Keratinocyte (primary cell): ENCODE results near the gene SEZ6L2. TPM values are rescaled to one million over a fixed set of nuclear protein-coding genes. Genes with fewer than 3 reads are reported as not detected.

ENCODE experiments used
- DNase-seq: peaks from one replicate; pipeline ENCODE4 v3.0.0-alpha.2; 2011; ENCODE audit warnings: low read depth, missing footprints, low spot score
- FAIRE-seq: peaks from 2 replicates; lab custom pipeline; 2011; peaks lifted over from hg19 to GRCh38; lab: Jason Lieb, UNC
- H2AFZ ChIP-seq: 2 replicates; pipeline ENCODE4 v1.6.0; 2012; ENCODE audit warnings: low read length, control low read depth, inconsistent platforms; ENCODE audit not compliant: control insufficient read depth
- H3K27ac ChIP-seq: 2 replicates; pipeline ENCODE4 v1.5.1; 2011; ENCODE audit warnings: low read length; ENCODE audit not compliant: control insufficient read depth, insufficient read depth
- H3K27me3 ChIP-seq: 3 replicates; pipeline ENCODE4 v1.6.0; 2011; ENCODE audit warnings: low read length; ENCODE audit not compliant: control insufficient read depth, insufficient read depth; ENCODE audit errors: extremely low read depth
- H3K36me3 ChIP-seq, 2 experiments: 2 replicates in 1 of 2; 3 replicates in 1 of 2; pipeline ENCODE4 v1.5.1; 2011; ENCODE audit warnings: low read length in 2 of 2, mild to moderate bottlenecking in 1 of 2; ENCODE audit not compliant: control insufficient read depth in 2 of 2, insufficient read depth in 2 of 2; ENCODE audit errors: extremely low read depth in 1 of 2
- H3K4me1 ChIP-seq: 3 replicates; pipeline ENCODE4 v1.5.1; 2011; ENCODE audit warnings: low read length; ENCODE audit not compliant: control insufficient read depth, insufficient read depth; ENCODE audit errors: extremely low read depth
- H3K4me2 ChIP-seq: 3 replicates; pipeline ENCODE4 v1.6.0; 2011; ENCODE audit warnings: low read depth, low read length; ENCODE audit not compliant: control insufficient read depth, insufficient read depth; ENCODE audit errors: extremely low read depth
- H3K4me3 ChIP-seq, 3 experiments: fragments of 200-600 bp in 1 of 3; sonication (generic) in 1 of 3; 2 replicates in 2 of 3; 3 replicates in 1 of 3; pipeline ENCODE4 v1.5.1; 2011 to 2016; ENCODE audit warnings: low read length in 3 of 3, mild to moderate bottlenecking in 3 of 3, control low read depth in 2 of 3, inconsistent platforms in 1 of 3, low read depth in 1 of 3, mixed read lengths in 1 of 3, mixed run types in 1 of 3, moderate library complexity in 1 of 3; ENCODE audit not compliant: control insufficient read depth in 2 of 3, insufficient read depth in 2 of 3; ENCODE audit errors: extremely low read depth in 1 of 3
- H3K79me2 ChIP-seq: 2 replicates; pipeline ENCODE4 v1.6.0; 2012; ENCODE audit warnings: low read length; ENCODE audit not compliant: control insufficient read depth, insufficient read depth
- H3K9ac ChIP-seq: 3 replicates; pipeline ENCODE4 v1.6.0; 2011; ENCODE audit warnings: low read length; ENCODE audit not compliant: control insufficient read depth, insufficient read depth; ENCODE audit errors: extremely low read depth
- H3K9me1 ChIP-seq: 3 replicates; pipeline ENCODE4 v1.6.0; 2011; ENCODE audit warnings: low read length; ENCODE audit not compliant: control insufficient read depth, insufficient read depth; ENCODE audit errors: extremely low read depth
- H3K9me3 ChIP-seq: 2 replicates; pipeline ENCODE4 v1.5.1; 2012; ENCODE audit warnings: low read depth, low read length; ENCODE audit not compliant: control insufficient read depth
- H4K20me1 ChIP-seq: 3 replicates; pipeline ENCODE4 v1.6.0; 2011; ENCODE audit warnings: low read length; ENCODE audit not compliant: control insufficient read depth, insufficient read depth; ENCODE audit errors: extremely low read depth
- EZH2 ChIP-seq: IDR thresholded peaks from one replicate; pipeline ENCODE4 v1.6.1; 2012; ENCODE audit warnings: inconsistent platforms, mild to moderate bottlenecking, low read length, moderate library complexity
- dilution Hi-C: fragments of 300-500 bp; cut with MboI; formaldehyde crosslinking; loops from one replicate; pipeline ENCODE4 v1.7.0; 2020; ENCODE audit warnings: low sequenced_read_pairs; ENCODE audit not compliant: extremely low pct_ligation_motif_present
- polyA plus RNA-seq, 5 experiments: library from polyadenylated mRNA; depleted of rRNA in 3 of 5; stranded (reverse) in 3 of 5; stranded (forward) in 1 of 5; unstranded in 1 of 5; fragments of >200 nt; gene quantifications; 1 replicate in 1 of 5; 2 replicates in 3 of 5; 3 replicates in 1 of 5; pipeline versions ENCODE4 v1.2.1 to v1.2.3, GENCODE V29; 2011 to 2012; ENCODE audit warnings: missing spikeins in 2 of 5, low read depth in 1 of 5, low replicate concordance in 1 of 5
- TF ChIP-seq, protein P1 (sequence below), 3 experiments: IDR thresholded peaks in 1 of 3; conservative IDR thresholded peaks in 1 of 3; optimal IDR thresholded peaks in 1 of 3; 2 replicates in 2 of 3; 3 replicates in 1 of 3; pipeline versions ENCODE3 to v1.5.1; 2011; ENCODE audit warnings: low read length in 3 of 3, mild to moderate bottlenecking in 3 of 3, moderate library complexity in 2 of 3, control low read depth in 1 of 3, inconsistent platforms in 1 of 3; ENCODE audit not compliant: insufficient read depth in 2 of 3; ENCODE audit errors: extremely low read depth in 1 of 3

SEZ6L2 gene
- polyA plus RNA-seq, 1 donor (not counting 4 experiments of a cell fraction or from before 2014, with no cell fraction given): 0.68 TPM

DNA sequence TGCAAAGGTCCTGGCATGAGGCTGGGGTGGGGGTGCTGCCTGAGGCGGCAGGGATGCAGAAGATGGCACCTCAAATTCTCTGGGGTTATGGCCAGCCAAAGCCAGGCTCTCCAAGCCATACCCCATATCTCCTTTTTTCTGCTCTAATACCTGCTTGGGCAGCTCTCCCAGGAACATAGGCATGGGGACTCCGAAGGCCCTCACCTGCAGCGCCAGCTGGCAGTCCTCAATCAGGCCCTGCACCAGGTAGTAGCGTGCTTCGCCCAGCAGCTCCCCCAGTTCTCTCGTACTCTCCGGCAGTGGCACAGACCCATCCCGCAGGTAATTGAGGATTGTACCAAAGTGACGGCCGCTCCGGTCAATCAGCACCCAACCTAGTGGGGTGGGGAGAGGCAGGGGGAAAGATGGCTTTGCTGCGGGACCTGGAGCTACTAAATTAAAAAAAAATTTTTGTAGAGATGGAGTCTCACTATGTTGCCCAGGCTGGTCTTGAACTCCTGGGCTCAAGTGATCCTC is 23.7 kb upstream of the SEZ6L2 start:
- peaks cover 8 to 14% of the 10 kb centered on the region in 2 experiments for H3K36me3 ChIP-seq
- no peak overlapping the region for H3K4me3 ChIP-seq
- FAIRE-seq: no peak
- TF ChIP-seq EZH2: no peak
- TF ChIP-seq, protein P1, sequence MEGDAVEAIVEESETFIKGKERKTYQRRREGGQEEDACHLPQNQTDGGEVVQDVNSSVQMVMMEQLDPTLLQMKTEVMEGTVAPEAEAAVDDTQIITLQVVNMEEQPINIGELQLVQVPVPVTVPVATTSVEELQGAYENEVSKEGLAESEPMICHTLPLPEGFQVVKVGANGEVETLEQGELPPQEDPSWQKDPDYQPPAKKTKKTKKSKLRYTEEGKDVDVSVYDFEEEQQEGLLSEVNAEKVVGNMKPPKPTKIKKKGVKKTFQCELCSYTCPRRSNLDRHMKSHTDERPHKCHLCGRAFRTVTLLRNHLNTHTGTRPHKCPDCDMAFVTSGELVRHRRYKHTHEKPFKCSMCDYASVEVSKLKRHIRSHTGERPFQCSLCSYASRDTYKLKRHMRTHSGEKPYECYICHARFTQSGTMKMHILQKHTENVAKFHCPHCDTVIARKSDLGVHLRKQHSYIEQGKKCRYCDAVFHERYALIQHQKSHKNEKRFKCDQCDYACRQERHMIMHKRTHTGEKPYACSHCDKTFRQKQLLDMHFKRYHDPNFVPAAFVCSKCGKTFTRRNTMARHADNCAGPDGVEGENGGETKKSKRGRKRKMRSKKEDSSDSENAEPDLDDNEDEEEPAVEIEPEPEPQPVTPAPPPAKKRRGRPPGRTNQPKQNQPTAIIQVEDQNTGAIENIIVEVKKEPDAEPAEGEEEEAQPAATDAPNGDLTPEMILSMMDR (optimal IDR thresholded peaks at IDR 0.05 in 1 of 3, IDR thresholded peaks at IDR 0.05 in 1 of 3, conservative IDR thresholded peaks at IDR 0.05 in 1 of 3; ENCODE audit: extremely low read depth in 1 of 3, insufficient read depth in 2 of 3, low read length in 3 of 3): no peak
- H2AFZ ChIP-seq: no peak overlapping the region
- H3K27ac ChIP-seq: no peak overlapping the region
- no peak overlapping the region for H3K4me2 ChIP-seq
- no peak overlapping the region for H3K9ac ChIP-seq
- H3K9me3 ChIP-seq: no peaks in the 10 kb centered on the region
- dilution Hi-C loops: no loop called here
- peaks cover 14% of the 10 kb centered on the region for H3K4me1 ChIP-seq
- no peaks in the 10 kb centered on the region for H3K27me3 ChIP-seq
- H4K20me1 ChIP-seq: peaks cover 4% of the 10 kb centered on the region
- DNase-seq: no peak
- H3K9me1 ChIP-seq: no peaks in the 10 kb centered on the region
- peaks cover 23% of the 10 kb centered on the region for H3K79me2 ChIP-seq

DNA sequence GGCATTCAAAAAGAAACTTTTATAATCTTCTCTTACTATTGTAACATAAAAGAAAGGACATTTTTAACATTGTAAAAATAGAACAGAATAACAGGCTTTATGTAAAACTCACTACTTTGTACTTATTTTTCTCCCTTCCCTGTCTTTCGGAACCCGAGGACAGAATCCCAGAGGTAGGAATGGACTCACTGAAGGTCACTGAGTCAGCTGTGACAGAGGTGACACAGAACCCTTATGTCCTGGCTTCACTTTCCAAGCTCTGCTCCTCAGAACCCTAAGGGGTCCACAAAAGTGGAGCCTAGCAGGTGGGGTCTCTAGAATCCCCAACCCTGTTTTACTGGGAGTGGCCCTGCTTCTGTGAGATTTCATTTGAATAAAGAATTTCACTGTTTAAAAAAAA is 23.0 kb upstream of the SEZ6L2 start:
- Histone ChIP-seq H4K20me1 (peaks cover 4% of the 10 kb centered on the region), H2AFZ (no peak overlapping the region), H3K27ac (no peak overlapping the region), H3K9ac (no peak overlapping the region), H3K27me3 (no peaks in the 10 kb centered on the region), H3K4me1 (peaks cover 14% of the 10 kb centered on the region), H3K36me3 (peaks cover 8 to 14% of the 10 kb centered on the region in 2 experiments), H3K4me2 (no peak overlapping the region), H3K4me3 (no peak overlapping the region), H3K79me2 (peaks cover 23% of the 10 kb centered on the region), H3K9me3 (no peaks in the 10 kb centered on the region), H3K9me1 (no peaks in the 10 kb centered on the region)
- DNase-seq: no peak
- dilution Hi-C loops: no loop called here
- no peak for FAIRE-seq
- TF ChIP-seq EZH2: no peak
- TF ChIP-seq, protein P1 (optimal IDR thresholded peaks at IDR 0.05 in 1 of 3, IDR thresholded peaks at IDR 0.05 in 1 of 3, conservative IDR thresholded peaks at IDR 0.05 in 1 of 3; ENCODE audit: extremely low read depth in 1 of 3, insufficient read depth in 2 of 3, low read length in 3 of 3): no peak
